ENCODE data around the gene BORCS8. TPM values are rescaled to one million over a fixed set of nuclear protein-coding genes. Genes with fewer than 3 reads are reported as not detected.

BORCS8 gene
- total RNA-seq (2016; rRNA removed; fragmentation: Illumina TruSeq; extraction: Trizol) = 13.3 and 16.8 TPM in 2 replicates
- total RNA-seq (2016; cell fraction: cytosol; rRNA removed; fragmentation: Illumina TruSeq; extraction: Trizol; ENCODE audit: low read depth) = 5.8 and 6.2 TPM in 2 replicates
- total RNA-seq (2016; cell fraction: insoluble cytoplasmic fraction; rRNA removed; fragmentation: Illumina TruSeq; extraction: Trizol) = 10.7 and 12.4 TPM in 2 replicates
- total RNA-seq (2016; cell fraction: membrane; rRNA removed; fragmentation: Illumina TruSeq; extraction: Trizol) = 9.4 and 12.2 TPM in 2 replicates
- total RNA-seq (2016; cell fraction: nucleus; rRNA removed; fragmentation: Illumina TruSeq; extraction: Trizol) = 7.5 TPM in 2 replicates
- 9.6 and 9.9 TPM in 2 replicates for polyA plus RNA-seq (2011; rRNA removed)
- 5.5 and 9.4 TPM in 2 replicates for polyA plus RNA-seq (2011; cell fraction: cytosol; rRNA removed)
- 19.1 and 20.9 TPM in 2 replicates for polyA plus RNA-seq (2011; cell fraction: nucleus; rRNA removed)
- 5.3 and 5.7 TPM in 2 replicates for polyA plus RNA-seq (2012)
- 6.8 and 7.0 TPM in 2 replicates for polyA plus RNA-seq (2016; cell fraction: cytosol; fragmentation: Illumina TruSeq; extraction: Trizol; ENCODE audit: low read depth)
- 16.4 and 17.7 TPM in 2 replicates for polyA plus RNA-seq (2016; cell fraction: insoluble cytoplasmic fraction; fragmentation: Illumina TruSeq; extraction: Trizol; ENCODE audit: low read depth)
- polyA plus RNA-seq (2016; cell fraction: membrane; fragmentation: Illumina TruSeq; extraction: Trizol; ENCODE audit: low read depth) = 10.7 and 11.7 TPM in 2 replicates
- polyA plus RNA-seq (2016; cell fraction: nucleus; fragmentation: Illumina TruSeq; extraction: Trizol; ENCODE audit: insufficient read depth, low read depth) = 17.6 and 20.8 TPM in 2 replicates
- 13.1 and 33.4 TPM in 2 replicates for polyA minus RNA-seq (2011; rRNA and poly(A)+ RNA removed; ENCODE audit: low replicate concordance)
- polyA minus RNA-seq (2011; cell fraction: cytosol; rRNA and poly(A)+ RNA removed) = 2.3 and 3.9 TPM in 2 replicates
- 6.1 and 9.5 TPM in 2 replicates for polyA minus RNA-seq (2011; cell fraction: nucleus; rRNA and poly(A)+ RNA removed)
- percentile 58 among the genes with signal in this experiment for Bru-seq, nascent RNA
- BruChase-seq, experiment 1, labeled RNA remaining after a 6-hour chase = percentile 64 among the genes with signal in this experiment
- BruChase-seq, experiment 2, labeled RNA remaining after a 2-hour chase = percentile 60 among the genes with signal in this experiment
- long read RNA-seq, experiment 1, transcript BORCS8-202 (6 exons, 1,429 nt) = major isoform, 9 of 17 reads
- long read RNA-seq, experiment 1, partial matches to known transcripts = 0 of 17 reads
- long read RNA-seq, experiment 1, other reads (novel, unspliced or antisense) = 3 of 17 reads
- long read RNA-seq, experiment 2, partial matches to known transcripts = 1 of 14 reads
- long read RNA-seq, experiment 2, other reads (novel, unspliced or antisense) = 5 of 14 reads

DNA sequence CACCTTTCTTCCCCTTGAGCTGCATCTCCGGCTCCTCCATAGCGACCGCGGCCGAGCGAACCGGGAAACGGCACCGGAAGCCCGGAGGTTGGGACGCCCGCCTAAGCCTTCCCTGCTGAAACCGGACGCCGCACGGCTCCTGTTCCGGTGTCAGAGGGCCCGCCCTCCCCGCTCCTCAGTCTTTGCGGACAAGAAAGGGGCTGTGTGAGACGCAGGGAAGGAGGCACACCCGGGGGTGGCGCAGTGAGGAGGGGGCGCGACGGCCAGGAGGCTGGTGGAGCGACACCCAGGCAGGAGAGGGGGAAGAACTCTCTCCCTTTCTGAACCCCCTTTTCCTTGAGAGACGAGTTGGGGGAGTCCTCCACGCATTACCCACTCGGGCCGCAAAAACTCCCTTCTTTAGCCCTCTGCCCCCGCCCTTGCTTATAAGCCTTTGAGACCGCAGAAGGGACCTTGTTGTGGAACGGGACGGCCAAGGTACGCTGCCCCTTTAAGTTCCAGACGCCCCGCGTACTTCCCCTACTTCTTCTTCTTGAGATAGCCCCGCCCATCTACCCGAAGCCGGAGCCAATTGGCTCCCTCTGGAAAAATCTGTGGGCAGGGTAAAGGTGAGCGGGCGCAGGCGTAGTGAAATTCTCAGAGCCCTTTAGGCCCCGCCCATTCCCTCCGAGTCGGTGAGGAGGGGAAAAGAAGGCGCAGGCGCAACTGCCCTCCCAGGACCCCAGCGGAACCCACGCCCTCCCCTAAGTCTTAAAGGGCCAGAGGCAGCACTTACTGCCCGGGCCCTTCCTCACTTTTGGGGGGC lies at the start of gene BORCS8, which contains the start of gene RFXANK:
TSS of gene BORCS8 (minus strand) at position 75 of the 805 bp plus-strand sequence. CDS start at position 40, 35 bp downstream.
TSS of gene RFXANK (plus strand) at position 181 of the 805 bp plus-strand sequence. CDS start 1,689 bp downstream, outside the sequence.
- in situ Hi-C loops (cut with HindIII; ENCODE audit: extremely low pct_ligation_motif_present, low pct_unique_long_range_greater_than_20kb) = no loop called here
- FAIRE-seq (peak; percentile 87), ATAC-seq (peak; percentile 92), DNase-seq (ENCODE audit: low spot score) (peak; percentile 98)
- Histone ChIP-seq H2AFZ (ENCODE audit: low read length) (peak within 1 kb of the TSS; percentile 89), H3K36me3 (replicated peaks in 1 of 2; ENCODE audit: control insufficient read depth in 1 of 2, insufficient read depth in 2 of 2, low read length in 2 of 2) (peaks cover 0 to 6% of the 10 kb centered on the region in 2 experiments; a peak in 4 of 5 replicates), H4K20me1 (ENCODE audit: insufficient read depth, low read length) (no peaks in the 10 kb centered on the region), H3K4me3 (replicated peaks in 1 of 3; ENCODE audit: insufficient read depth in 1 of 3, low read depth in 2 of 3, low read length in 3 of 3) (peak within 1 kb of the TSS; percentile 64 to 98 (median 76)), H3K27me3 (ENCODE audit: control insufficient read depth in 1 of 2, insufficient read depth in 2 of 2, low read length in 2 of 2) (no peaks in the 10 kb centered on the region; a peak in 1 of 5 replicates), H3K9ac (ENCODE audit: insufficient read depth, low read depth, low read length) (peak within 1 kb of the TSS; percentile 96), H3K79me2 (ENCODE audit: insufficient read depth, low read length) (peaks cover 17% of the 10 kb centered on the region), H3K9me3 (ENCODE audit: low read length) (no peaks in the 10 kb centered on the region), H3K4me2 (ENCODE audit: low read depth, low read length) (peak within 1 kb of the TSS; percentile 89), H3K27ac (ENCODE audit: extremely low read length, insufficient read depth, low read length) (peak within 1 kb of the TSS; percentile 91), H3K4me1 (ENCODE audit: insufficient read depth, low read length) (peaks cover 28% of the 10 kb centered on the region)
- BruUV-seq (replicated peaks) = no TSS peak
- ChIA-PET CTCF (ENCODE audit: low intra/inter-chr PET ratio, low total read pairs) (no interaction called here), POLR2A (interaction anchor here (0.7 to 2.7 kb wide), 8 partner anchors 10 to 129 kb away, joined by 3 to 43 read pairs (median 4); partner anchors contain the start of genes MEF2B, NR2C2AP and SLC25A42)
- intact Hi-C loops (cut with micrococcal nuclease; ENCODE audit: unreplicated experiment) = loop anchor here (2.0 kb wide), 1 partner anchor 129 kb away; the partner anchor contains the start of genes MAU2 and SUGP1
- under 1% methylated on average over 20 of the region's 53 CpGs for WGBS (ENCODE audit: low lambda C conversion rate)
- TF ChIP-seq SMAD3 (CRISPR knock-in tag; IDR thresholded peaks at IDR 0.05) (peak; percentile 56; the same call in 1 of the 2 replicates), ARHGAP35 (CRISPR knock-in tag; IDR thresholded peaks at IDR 0.05; ENCODE audit: borderline replicate concordance) (peak; percentile 82; the same call in 1 of the 2 replicates), IRX3 (CRISPR knock-in tag; IDR thresholded peaks at IDR 0.05; ENCODE audit: borderline replicate concordance, low read depth) (0 out of 2 replicates have a peak, but pooled peaks have one; percentile 76), NCOA2 (CRISPR knock-in tag; IDR thresholded peaks at IDR 0.05) (0 out of 2 replicates have a peak, but pooled peaks have one; percentile 49), SOX5 (CRISPR knock-in tag; IDR thresholded peaks at IDR 0.05; ENCODE audit: borderline replicate concordance) (peak; percentile 36), ZNF460 (CRISPR knock-in tag; IDR thresholded peaks at IDR 0.05; ENCODE audit: borderline replicate concordance) (peak; percentile 60; the same call in 1 of the 2 replicates), ZNF788 (CRISPR knock-in tag; IDR thresholded peaks at IDR 0.05; ENCODE audit: borderline replicate concordance) (peak; percentile 90), CREM (IDR thresholded peaks at IDR 0.05) (peak; percentile 69), CREM (CRISPR knock-in tag; IDR thresholded peaks at IDR 0.05) (no peak), ZNF264 (CRISPR knock-in tag; IDR thresholded peaks at IDR 0.05) (no peak), PHF21A (CRISPR knock-in tag; IDR thresholded peaks at IDR 0.05) (peak; percentile 45)
- TF ChIP-seq, protein P1, sequence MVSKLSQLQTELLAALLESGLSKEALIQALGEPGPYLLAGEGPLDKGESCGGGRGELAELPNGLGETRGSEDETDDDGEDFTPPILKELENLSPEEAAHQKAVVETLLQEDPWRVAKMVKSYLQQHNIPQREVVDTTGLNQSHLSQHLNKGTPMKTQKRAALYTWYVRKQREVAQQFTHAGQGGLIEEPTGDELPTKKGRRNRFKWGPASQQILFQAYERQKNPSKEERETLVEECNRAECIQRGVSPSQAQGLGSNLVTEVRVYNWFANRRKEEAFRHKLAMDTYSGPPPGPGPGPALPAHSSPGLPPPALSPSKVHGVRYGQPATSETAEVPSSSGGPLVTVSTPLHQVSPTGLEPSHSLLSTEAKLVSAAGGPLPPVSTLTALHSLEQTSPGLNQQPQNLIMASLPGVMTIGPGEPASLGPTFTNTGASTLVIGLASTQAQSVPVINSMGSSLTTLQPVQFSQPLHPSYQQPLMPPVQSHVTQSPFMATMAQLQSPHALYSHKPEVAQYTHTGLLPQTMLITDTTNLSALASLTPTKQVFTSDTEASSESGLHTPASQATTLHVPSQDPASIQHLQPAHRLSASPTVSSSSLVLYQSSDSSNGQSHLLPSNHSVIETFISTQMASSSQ (IDR thresholded peaks at IDR 0.05; ENCODE audit: low read depth) = no peak
- TF ChIP-seq, protein P1 (CRISPR knock-in tag; IDR thresholded peaks at IDR 0.05; ENCODE audit: borderline replicate concordance) = peak; percentile 57; the same call in 1 of the 2 replicates
